Endothelial cell of umbilical vein (primary cell): ENCODE measurements around the gene DBP. TPM values are rescaled to one million over a fixed set of nuclear protein-coding genes. Genes with fewer than 3 reads are reported as not detected.

ENCODE experiments used
- BruUV-seq: library from RNA; stranded (reverse); fragments of 400-500 nt; replicated peaks from 2 replicates; lab custom pipeline; 2021; lab: Mats Ljungman, UMichigan
- CTCF ChIA-PET: fragments of 300-600, 350-600 bp; sonication (Branson Sonifier 250); formaldehyde crosslinking; loops from one replicate; lab custom pipeline; 2021; ENCODE audit warnings: antibody characterized with exemption, inconsistent platforms; lab: Charles Lee
- POLR2A ChIA-PET: fragments of 300-600, 350-600 bp; sonication (Branson Sonifier 250); formaldehyde crosslinking; loops from one replicate; lab custom pipeline; 2021; ENCODE audit warnings: antibody characterized with exemption, inconsistent platforms; lab: Charles Lee
- DNase-seq: peaks from one replicate; pipeline ENCODE4 v3.0.0-alpha.2; 2011; ENCODE audit warnings: low read depth, low spot score
- FAIRE-seq: peaks from 2 replicates; lab custom pipeline; 2011; peaks lifted over from hg19 to GRCh38; lab: Jason Lieb, UNC
- H2AFZ ChIP-seq: 2 replicates; pipeline ENCODE4 v1.6.0; 2012; ENCODE audit warnings: low read depth, low read length, control low read depth, inconsistent platforms
- H3K27ac ChIP-seq: 2 replicates; pipeline ENCODE4 v1.5.1; 2011; ENCODE audit warnings: low read depth, mild to moderate bottlenecking, control low read depth, low read length, moderate library complexity; ENCODE audit not compliant: insufficient read depth
- H3K27me3 ChIP-seq, 2 experiments: 2 replicates each; pipeline versions ENCODE4 v1.6.0 to v1.6.1; 2011; ENCODE audit warnings: low read length in 2 of 2, mixed read lengths in 1 of 2; ENCODE audit not compliant: control insufficient read depth in 2 of 2, insufficient read depth in 2 of 2
- H3K36me3 ChIP-seq, 2 experiments: 2 replicates in 1 of 2; 3 replicates in 1 of 2; pipeline ENCODE4 v1.5.1; 2011; ENCODE audit warnings: low read length in 2 of 2, mild to moderate bottlenecking in 1 of 2, moderate library complexity in 1 of 2; ENCODE audit not compliant: control insufficient read depth in 2 of 2, insufficient read depth in 2 of 2; ENCODE audit errors: extremely low read depth in 1 of 2
- H3K4me1 ChIP-seq: 3 replicates; pipeline ENCODE4 v1.5.1; 2011; ENCODE audit warnings: mild to moderate bottlenecking, low read length; ENCODE audit not compliant: control insufficient read depth, insufficient read depth; ENCODE audit errors: extremely low read depth
- H3K4me2 ChIP-seq: 2 replicates; pipeline ENCODE4 v1.6.1; 2011; ENCODE audit warnings: low read length, control low read depth, mixed read lengths; ENCODE audit not compliant: insufficient read depth
- H3K4me3 ChIP-seq, 3 experiments: fragments of 200-600 bp in 1 of 3; sonication (generic), shearing (Covaris generic) in 1 of 3; replicated peaks in 1 of 3; 2 replicates each; pipeline ENCODE4 v1.5.1; 2011 to 2016; ENCODE audit warnings: control low read depth in 3 of 3, low read length in 3 of 3, mild to moderate bottlenecking in 2 of 3, inconsistent platforms in 1 of 3, low read depth in 1 of 3, moderate library complexity in 1 of 3; ENCODE audit not compliant: insufficient read depth in 1 of 3
- H3K79me2 ChIP-seq: 2 replicates; pipeline ENCODE4 v1.6.0; 2012; ENCODE audit warnings: low read length, inconsistent platforms; ENCODE audit not compliant: control insufficient read depth, insufficient read depth
- H3K9ac ChIP-seq: replicated peaks from 2 replicates; pipeline ENCODE3; 2011; ENCODE audit warnings: low read length, control low read depth; ENCODE audit not compliant: insufficient read depth; ENCODE audit errors: extremely low read depth
- H3K9me1 ChIP-seq: replicated peaks from 3 replicates; pipeline ENCODE4 v1.6.0; 2011; ENCODE audit warnings: mild to moderate bottlenecking, low read length; ENCODE audit not compliant: control insufficient read depth, insufficient read depth; ENCODE audit errors: extremely low read depth
- H3K9me3 ChIP-seq: replicated peaks from 2 replicates; pipeline ENCODE4 v1.5.1; 2012; ENCODE audit warnings: low read length, inconsistent platforms; ENCODE audit not compliant: control insufficient read depth, insufficient read depth
- H4K20me1 ChIP-seq: replicated peaks from 2 replicates; pipeline ENCODE3; 2011; ENCODE audit warnings: mild to moderate bottlenecking, low read length; ENCODE audit not compliant: control insufficient read depth, insufficient read depth; ENCODE audit errors: extremely low read depth
- EZH2 ChIP-seq: IDR thresholded peaks from 2 replicates; pipeline ENCODE4 v1.6.1; 2012; ENCODE audit warnings: borderline replicate concordance, low read depth, mild to moderate bottlenecking, moderate library complexity, low read length, inconsistent platforms; ENCODE audit not compliant: severe bottlenecking
- FOS ChIP-seq: IDR thresholded peaks from 2 replicates; pipeline ENCODE4 v1.6.1; 2011; ENCODE audit warnings: mild to moderate bottlenecking, low read length, moderate library complexity, borderline replicate concordance; ENCODE audit not compliant: insufficient read depth
- GATA2 ChIP-seq: IDR thresholded peaks from 2 replicates; pipeline ENCODE4 v1.7.0; 2011; ENCODE audit warnings: low read depth, mild to moderate bottlenecking, moderate library complexity, mixed read lengths, low read length; ENCODE audit not compliant: insufficient read length, insufficient read depth
- JUN ChIP-seq: IDR thresholded peaks from 2 replicates; pipeline ENCODE4 v1.6.1; 2011; ENCODE audit warnings: borderline replicate concordance, low read depth; ENCODE audit not compliant: insufficient read length, insufficient read depth
- MYC ChIP-seq: IDR thresholded peaks from one replicate; pipeline ENCODE4 v1.6.1; 2011; ENCODE audit warnings: mild to moderate bottlenecking, low read depth, low read length
- POLR2A ChIP-seq: IDR thresholded peaks from 2 replicates; pipeline ENCODE4 v1.6.1; 2012; ENCODE audit warnings: low read depth, mild to moderate bottlenecking, control low read depth, low read length
- POLR2AphosphoS5 ChIP-seq: IDR thresholded peaks from 2 replicates; pipeline ENCODE4 v1.6.1; 2012; ENCODE audit warnings: low read depth, mild to moderate bottlenecking, control low read depth, low read length, moderate library complexity; ENCODE audit not compliant: insufficient read depth
- dilution Hi-C: fragments of 300-500 bp; cut with MboI; formaldehyde crosslinking; loops from one replicate; pipeline ENCODE4 v1.15.0; 2019; ENCODE audit warnings: low sequenced_read_pairs; ENCODE audit not compliant: extremely low pct_ligation_motif_present
- intact Hi-C: fragments of 100-400 bp; cut with micrococcal nuclease; formaldehyde crosslinking; loops from one replicate; pipeline ENCODE4 v1.10.0; 2022
- polyA plus RNA-seq, 4 experiments: library from polyadenylated mRNA; depleted of rRNA in 3 of 4; stranded (reverse) in 3 of 4; unstranded in 1 of 4; fragments of >200 nt; gene quantifications; 2 replicates each; pipeline versions ENCODE4 v1.2.1 to v1.2.3, GENCODE V29; 2011 to 2012; ENCODE audit warnings: missing spikeins in 1 of 4
- total RNA-seq: library from RNA; stranded (reverse); gene quantifications from 2 replicates; pipeline ENCODE4 v1.2.3, GENCODE V29; 2021
- TF ChIP-seq, protein P1 (sequence below), 2 donors: IDR thresholded peaks; 1 replicate in 1 of 2; 2 replicates in 1 of 2; pipeline ENCODE4 v1.5.1; 2011; ENCODE audit warnings: low read length in 2 of 2, mild to moderate bottlenecking in 2 of 2, moderate library complexity in 2 of 2, control low read depth in 1 of 2, inconsistent platforms in 1 of 2, low read depth in 1 of 2; ENCODE audit not compliant: insufficient read depth in 1 of 2; ENCODE audit errors: extremely low read depth in 1 of 2
- TF ChIP-seq, protein P2 (sequence below): IDR thresholded peaks from 2 replicates; pipeline ENCODE4 v1.6.1; 2011; ENCODE audit not compliant: insufficient read depth, insufficient read length

The DBP gene
- total and polyA plus RNA-seq, 2 donors (not counting 3 experiments of a cell fraction or from before 2014, with no cell fraction given) = 1.5 to 1.8 TPM

DNA sequence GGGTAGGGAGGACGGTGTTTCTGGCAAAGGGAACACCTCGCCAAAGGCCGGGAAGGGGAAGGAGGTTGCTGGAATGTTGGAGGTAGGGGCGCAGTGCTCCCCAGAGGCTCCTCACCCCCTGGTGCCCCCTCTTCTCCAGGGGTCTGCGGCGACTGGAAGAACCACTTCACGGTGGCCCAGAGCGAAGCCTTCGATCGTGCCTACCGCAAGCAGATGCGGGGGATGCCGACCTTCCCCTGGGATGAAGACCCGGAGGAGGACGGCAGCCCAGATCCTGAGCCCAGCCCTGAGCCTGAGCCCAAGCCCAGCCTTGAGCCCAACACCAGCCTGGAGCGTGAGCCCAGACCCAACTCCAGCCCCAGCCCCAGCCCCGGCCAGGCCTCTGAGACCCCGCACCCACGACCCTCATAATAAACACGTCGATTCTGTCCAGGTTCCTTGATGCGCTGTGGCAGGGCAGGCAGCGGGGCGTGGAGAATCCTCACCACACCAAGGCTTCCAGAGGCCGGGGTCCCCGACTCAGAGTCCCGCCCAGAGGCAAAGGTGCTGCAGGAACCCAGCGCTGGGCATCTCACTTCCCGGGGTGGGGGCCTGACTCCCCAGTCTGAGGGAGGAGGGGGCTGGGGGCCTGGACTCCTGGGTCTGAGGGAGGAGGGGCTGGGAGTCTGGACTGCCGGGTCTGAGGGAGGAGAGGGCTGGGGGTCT, 38.0 kb downstream of the DBP start:
- no peaks in the 10 kb centered on the region for H4K20me1 ChIP-seq
- ChIA-PET CTCF (no interaction called here), POLR2A (no interaction called here)
- no peak overlapping the region for H3K9ac ChIP-seq
- H3K9me1 ChIP-seq = no peaks in the 10 kb centered on the region
- no peak for TF ChIP-seq MYC
- TF ChIP-seq GATA2 = no peak
- no peak for TF ChIP-seq JUN
- TF ChIP-seq EZH2 = no peak
- TF ChIP-seq, protein P1, sequence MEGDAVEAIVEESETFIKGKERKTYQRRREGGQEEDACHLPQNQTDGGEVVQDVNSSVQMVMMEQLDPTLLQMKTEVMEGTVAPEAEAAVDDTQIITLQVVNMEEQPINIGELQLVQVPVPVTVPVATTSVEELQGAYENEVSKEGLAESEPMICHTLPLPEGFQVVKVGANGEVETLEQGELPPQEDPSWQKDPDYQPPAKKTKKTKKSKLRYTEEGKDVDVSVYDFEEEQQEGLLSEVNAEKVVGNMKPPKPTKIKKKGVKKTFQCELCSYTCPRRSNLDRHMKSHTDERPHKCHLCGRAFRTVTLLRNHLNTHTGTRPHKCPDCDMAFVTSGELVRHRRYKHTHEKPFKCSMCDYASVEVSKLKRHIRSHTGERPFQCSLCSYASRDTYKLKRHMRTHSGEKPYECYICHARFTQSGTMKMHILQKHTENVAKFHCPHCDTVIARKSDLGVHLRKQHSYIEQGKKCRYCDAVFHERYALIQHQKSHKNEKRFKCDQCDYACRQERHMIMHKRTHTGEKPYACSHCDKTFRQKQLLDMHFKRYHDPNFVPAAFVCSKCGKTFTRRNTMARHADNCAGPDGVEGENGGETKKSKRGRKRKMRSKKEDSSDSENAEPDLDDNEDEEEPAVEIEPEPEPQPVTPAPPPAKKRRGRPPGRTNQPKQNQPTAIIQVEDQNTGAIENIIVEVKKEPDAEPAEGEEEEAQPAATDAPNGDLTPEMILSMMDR (IDR thresholded peaks at IDR 0.05; ENCODE audit: extremely low read depth in 1 of 2, insufficient read depth in 1 of 2, low read depth in 1 of 2, low read length in 2 of 2) = no peak
- TF ChIP-seq POLR2A = no peak
- TF ChIP-seq, protein P2, sequence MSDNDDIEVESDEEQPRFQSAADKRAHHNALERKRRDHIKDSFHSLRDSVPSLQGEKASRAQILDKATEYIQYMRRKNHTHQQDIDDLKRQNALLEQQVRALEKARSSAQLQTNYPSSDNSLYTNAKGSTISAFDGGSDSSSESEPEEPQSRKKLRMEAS = no peak
- TF ChIP-seq POLR2AphosphoS5 = no peak
- no peak for TF ChIP-seq FOS
- no peak overlapping the region for H3K4me3 ChIP-seq
- no peaks in the 10 kb centered on the region for H3K9me3 ChIP-seq
- no peaks in the 10 kb centered on the region for H3K27me3 ChIP-seq
- intact Hi-C loops = no loop called here
- H3K79me2 ChIP-seq = no peaks in the 10 kb centered on the region
- no peak overlapping the region for H3K4me2 ChIP-seq
- no peaks in the 10 kb centered on the region for H3K36me3 ChIP-seq
- no peak for FAIRE-seq
- BruUV-seq = no TSS peak
- DNase-seq = no peak
- H3K4me1 ChIP-seq = no peaks in the 10 kb centered on the region
- no peak overlapping the region for H3K27ac ChIP-seq
- H2AFZ ChIP-seq = no peak overlapping the region
- dilution Hi-C loops = no loop called here
